ENCODE measurements around the gene DGKQ. TPM values are rescaled to one million over a fixed set of nuclear protein-coding genes. Genes with fewer than 3 reads are reported as not detected.
A peak's percentile ranks its signal among the peaks of the same experiment; 100 is the strongest.

Gene DGKQ
- total and polyA plus RNA-seq, 9 of the 15 experiments (the other 6 are each of a cell fraction or from before 2014, with no cell fraction given), result 0.17 to 22.0 (median 5.6) TPM

- no peak for TF ChIP-seq ZNF41 (CRISPR knock-in tag; conservative IDR thresholded peaks at IDR 0.05)
- no peak for TF ChIP-seq ZNF3 (CRISPR knock-in tag; IDR thresholded peaks at IDR 0.05)
- TF ChIP-seq AFF4 (CRISPR knock-in tag; IDR thresholded peaks at IDR 0.05), result peak; percentile 55; the same call in 1 of the 2 replicates
- TF ChIP-seq NCOA1 (IDR thresholded peaks at IDR 0.05; ENCODE audit: low read depth), result no peak
- TF ChIP-seq ATF6 (CRISPR knock-in tag; IDR thresholded peaks at IDR 0.05), result no peak
- peak; percentile 33; the same call in 1 of the 2 replicates for TF ChIP-seq CEBPG (CRISPR knock-in tag; IDR thresholded peaks at IDR 0.05)
- TF ChIP-seq CEBPG (tag; conservative IDR thresholded peaks at IDR 0.05 in 1 of 2, IDR thresholded peaks at IDR 0.05 in 1 of 2), result peak; percentile 46 to 60; a peak in 2 of 4 replicates
Measured at GRCh38 chr4:984336-985054, 11.1 kb upstream of the DGKQ start (continued).
